Measurements from ENCODE around the gene POLR2H. TPM values are rescaled to one million over a fixed set of nuclear protein-coding genes. Genes with fewer than 3 reads are reported as not detected.
"Not testable (repeated sequence)": the region's sequence is repeated elsewhere in the genome, so short reads cannot be mapped to it uniquely, and the experiment has no call there.

POLR2H gene
- total RNA-seq, 4 donors from 2014 or later: 42.4 to 116 (median 66.2) TPM

GRCh38 chr3:184339001-184339400 is 22.5 kb upstream of the POLR2H start:
- 46% methylated on average over 8 of the region's 8 CpGs for WGBS
- no peak for DNase-seq (ENCODE audit: low spot score in 2 of 2)
- Histone ChIP-seq H3K4me1 (peaks cover 70% of the 10 kb centered on the region), H3K27ac (peak overlapping the region; percentile 94), H3K4me3 (peak overlapping the region; percentile 37), H3K36me3 (peaks cover 28% of the 10 kb centered on the region), H3K27me3 (no peaks in the 10 kb centered on the region), H3K9me3 (no peaks in the 10 kb centered on the region)
- no peak for TF ChIP-seq POLR2AphosphoS5 (IDR thresholded peaks at IDR 0.05)
- TF ChIP-seq POLR2A (IDR thresholded peaks at IDR 0.05): no peak
- no peak for TF ChIP-seq CTCF (IDR thresholded peaks at IDR 0.05)
- TF ChIP-seq EP300 (IDR thresholded peaks at IDR 0.05): no peak

GRCh38 chr3:184339451-184340135 is 21.9 kb upstream of the POLR2H start:
- H3K4me3 ChIP-seq; H3K27me3 ChIP-seq; H3K9me3 ChIP-seq; DNase-seq (ENCODE audit: low spot score in 2 of 2): not testable (repeated sequence)
- peaks cover 68% of the 10 kb centered on the region for H3K4me1 ChIP-seq
- peaks cover 29% of the 10 kb centered on the region for H3K36me3 ChIP-seq
- peak overlapping the region; percentile 94 for H3K27ac ChIP-seq
- 59% methylated on average over 19 of the region's 19 CpGs for WGBS

- 71% methylated on average over 7 of the region's 7 CpGs for WGBS
- no peak overlapping the region for H3K27ac ChIP-seq
- peaks cover 66% of the 10 kb centered on the region for H3K4me1 ChIP-seq
- no peak overlapping the region for H3K4me3 ChIP-seq
- H3K36me3 ChIP-seq: peaks cover 26% of the 10 kb centered on the region
- TF ChIP-seq CTCF (IDR thresholded peaks at IDR 0.05): no peak
- TF ChIP-seq POLR2AphosphoS5 (IDR thresholded peaks at IDR 0.05): no peak
- no peaks in the 10 kb centered on the region for H3K9me3 ChIP-seq
- no peak for DNase-seq (ENCODE audit: low spot score in 2 of 2)
- H3K27me3 ChIP-seq: no peaks in the 10 kb centered on the region
Observed at GRCh38 chr3:184341925-184342324, 19.6 kb upstream of the POLR2H start.

- Histone ChIP-seq H3K27ac (no peak overlapping the region), H3K27me3 (no peaks in the 10 kb centered on the region), H3K4me3 (no peak overlapping the region), H3K36me3 (peaks cover 26% of the 10 kb centered on the region), H3K9me3 (no peaks in the 10 kb centered on the region), H3K4me1 (peaks cover 52% of the 10 kb centered on the region)
- no peak for DNase-seq (ENCODE audit: low spot score in 2 of 2)
- 72% methylated on average over 5 of the region's 5 CpGs for WGBS
- TF ChIP-seq CTCF (IDR thresholded peaks at IDR 0.05) (no peak), EP300 (IDR thresholded peaks at IDR 0.05) (no peak), POLR2AphosphoS5 (IDR thresholded peaks at IDR 0.05) (no peak), POLR2A (IDR thresholded peaks at IDR 0.05) (no peak)
Observed at GRCh38 chr3:184343200-184343876, 18.2 kb upstream of the POLR2H start.

GRCh38 chr3:184344579-184345316 is 16.8 kb upstream of the POLR2H start:
- peaks cover 38% of the 10 kb centered on the region for H3K4me1 ChIP-seq

More at GRCh38 chr3:184344579-184345316, 16.8 kb upstream of the POLR2H start:
- Histone ChIP-seq H3K36me3 (peaks cover 26% of the 10 kb centered on the region), H3K27me3 (no peaks in the 10 kb centered on the region), H3K4me3 (no peak overlapping the region), H3K9me3 (no peaks in the 10 kb centered on the region), H3K27ac (peak overlapping the region; percentile 55)
- DNase-seq (ENCODE audit: low spot score in 2 of 2): no peak
- no peak for TF ChIP-seq POLR2AphosphoS5 (IDR thresholded peaks at IDR 0.05)
- TF ChIP-seq CTCF (IDR thresholded peaks at IDR 0.05): no peak
- no peak for TF ChIP-seq POLR2A (IDR thresholded peaks at IDR 0.05)
- no peak for TF ChIP-seq EP300 (IDR thresholded peaks at IDR 0.05)
- WGBS: 75% methylated on average over 6 of the region's 24 CpGs
